Omental fat pad (tissue), 4 donors: ENCODE measurements around the gene FAM78B. TPM values are rescaled to one million over a fixed set of nuclear protein-coding genes. Genes with fewer than 3 reads are reported as not detected.

Experiments used
- ATAC-seq: fragments of 150-250 bp; one replicate; pipeline ENCODE4 v1.9.1; 2016; ENCODE audit warnings: mild to moderate bottlenecking, moderate library complexity; ENCODE audit not compliant: low FRiP score
- DNase-seq: peaks from one replicate; pipeline ENCODE4 v3.0.0-alpha.2; 2019; ENCODE audit warnings: low spot score
- total RNA-seq, 4 donors: library from RNA; depleted of rRNA; stranded (reverse); fragments of >200 nt; gene quantifications; one replicate each; pipeline ENCODE4 v1.1.0, GENCODE V29; 2016
- TF ChIP-seq, protein P1 (sequence below), 3 donors: fragments of 450-650 bp; IDR thresholded peaks; one replicate each; pipeline ENCODE4 v1.5.1; 2016 to 2017; ENCODE audit warnings: antibody characterized with exemption in 3 of 3, mild to moderate bottlenecking in 3 of 3, moderate library complexity in 2 of 3

Gene FAM78B
- total RNA-seq, 4 donors from 2014 or later = 1.1 to 2.0 (median 1.5) TPM

DNA sequence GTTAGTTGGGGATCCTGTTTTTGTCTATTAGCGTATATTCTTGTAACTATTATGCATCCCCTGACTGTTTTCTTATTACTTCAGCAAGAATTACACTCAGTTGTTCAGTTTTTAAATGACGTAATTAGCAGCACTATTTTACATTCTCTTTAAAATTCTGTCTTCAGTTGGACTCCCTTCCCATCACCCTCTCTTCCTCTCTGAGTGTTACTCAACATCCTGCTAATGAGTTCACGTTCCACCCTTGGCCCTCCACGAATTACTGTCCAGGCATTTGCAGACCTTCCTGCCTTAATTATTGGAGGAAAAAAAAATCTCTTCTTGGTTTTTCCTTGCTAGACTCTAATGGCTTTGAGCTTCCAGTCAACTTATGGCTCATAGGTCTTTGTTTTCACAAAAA, 23.6 kb upstream of the FAM78B start:
- DNase-seq = no peak
- TF ChIP-seq, protein P1, sequence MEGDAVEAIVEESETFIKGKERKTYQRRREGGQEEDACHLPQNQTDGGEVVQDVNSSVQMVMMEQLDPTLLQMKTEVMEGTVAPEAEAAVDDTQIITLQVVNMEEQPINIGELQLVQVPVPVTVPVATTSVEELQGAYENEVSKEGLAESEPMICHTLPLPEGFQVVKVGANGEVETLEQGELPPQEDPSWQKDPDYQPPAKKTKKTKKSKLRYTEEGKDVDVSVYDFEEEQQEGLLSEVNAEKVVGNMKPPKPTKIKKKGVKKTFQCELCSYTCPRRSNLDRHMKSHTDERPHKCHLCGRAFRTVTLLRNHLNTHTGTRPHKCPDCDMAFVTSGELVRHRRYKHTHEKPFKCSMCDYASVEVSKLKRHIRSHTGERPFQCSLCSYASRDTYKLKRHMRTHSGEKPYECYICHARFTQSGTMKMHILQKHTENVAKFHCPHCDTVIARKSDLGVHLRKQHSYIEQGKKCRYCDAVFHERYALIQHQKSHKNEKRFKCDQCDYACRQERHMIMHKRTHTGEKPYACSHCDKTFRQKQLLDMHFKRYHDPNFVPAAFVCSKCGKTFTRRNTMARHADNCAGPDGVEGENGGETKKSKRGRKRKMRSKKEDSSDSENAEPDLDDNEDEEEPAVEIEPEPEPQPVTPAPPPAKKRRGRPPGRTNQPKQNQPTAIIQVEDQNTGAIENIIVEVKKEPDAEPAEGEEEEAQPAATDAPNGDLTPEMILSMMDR (IDR thresholded peaks at IDR 0.05) = no peak
- ATAC-seq = no peak

- TF ChIP-seq, protein P1 (IDR thresholded peaks at IDR 0.05) = no peak
- DNase-seq (no peak), ATAC-seq (no peak)
Observed at GRCh38 chr1:166189126-166189525, 22.3 kb upstream of the FAM78B start.

GRCh38 chr1:166185526-166185925, 18.7 kb upstream of the FAM78B start:
- ATAC-seq (no peak), DNase-seq (no peak)
- TF ChIP-seq, protein P1 (IDR thresholded peaks at IDR 0.05) = no peak

DNA sequence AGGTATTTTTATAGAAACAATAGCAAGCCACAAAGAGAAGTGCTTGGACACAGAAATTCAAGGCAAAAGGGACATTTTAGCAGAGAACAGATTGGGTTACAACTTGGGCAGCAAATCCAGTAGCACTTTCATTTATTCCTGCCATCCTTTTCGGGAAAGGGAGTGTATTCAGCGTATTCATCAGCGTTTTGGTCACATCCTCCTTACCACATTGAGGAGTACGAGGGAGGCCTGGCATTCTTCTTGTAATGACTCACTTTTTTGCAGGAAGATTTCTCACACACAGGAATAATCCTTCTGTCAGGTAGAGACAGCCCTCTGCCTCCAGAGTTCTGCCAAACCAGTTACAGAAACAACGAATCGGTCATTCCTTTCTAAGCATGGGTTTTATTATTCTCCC, 18.1 kb upstream of the FAM78B start:
- TF ChIP-seq, protein P1 (IDR thresholded peaks at IDR 0.05) = no peak
- peak; percentile 93 for ATAC-seq
- no peak for DNase-seq

DNA sequence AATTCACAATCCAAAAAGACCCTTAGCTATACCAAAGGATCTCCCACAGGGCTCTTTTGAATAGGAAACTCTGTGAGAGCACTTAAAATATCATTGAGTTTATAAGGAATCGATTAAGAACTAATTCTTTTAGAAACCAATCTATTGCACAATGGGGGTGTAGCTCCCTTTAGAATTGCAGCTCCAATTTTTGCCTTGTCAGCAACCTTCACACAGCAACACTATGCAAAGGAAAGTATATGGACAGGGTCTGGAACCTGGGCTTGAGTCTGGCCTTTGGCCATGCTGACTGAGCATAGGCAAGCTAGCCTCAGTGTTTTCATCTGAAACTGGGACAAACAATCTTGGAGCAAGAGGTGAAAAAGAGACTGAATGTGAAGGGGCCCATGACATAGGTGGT, 17.2 kb upstream of the FAM78B start:
- no peak for DNase-seq
- ATAC-seq = no peak
- TF ChIP-seq, protein P1 (IDR thresholded peaks at IDR 0.05) = no peak

DNA sequence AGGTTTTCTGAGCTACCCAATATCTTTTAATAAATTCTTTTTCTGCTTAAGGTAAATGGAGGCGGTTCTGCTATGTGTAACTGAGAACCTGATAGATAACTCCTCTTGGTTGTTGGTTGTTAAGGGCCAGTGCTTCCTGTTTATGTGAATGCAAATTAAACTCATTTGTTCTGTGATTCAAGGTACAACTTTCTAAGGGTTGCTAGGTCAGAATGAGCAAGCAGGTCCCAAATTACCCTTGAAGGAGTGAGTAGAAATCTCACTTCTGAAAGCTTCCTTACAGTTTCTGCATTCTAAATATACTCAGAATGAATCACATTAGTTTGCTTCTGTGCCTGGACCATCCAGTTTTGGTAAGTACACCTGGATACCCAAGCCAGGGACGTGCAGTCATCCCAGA, 15.5 kb upstream of the FAM78B start:
- TF ChIP-seq, protein P1 (IDR thresholded peaks at IDR 0.05) = no peak
- ATAC-seq = no peak
- no peak for DNase-seq

DNA sequence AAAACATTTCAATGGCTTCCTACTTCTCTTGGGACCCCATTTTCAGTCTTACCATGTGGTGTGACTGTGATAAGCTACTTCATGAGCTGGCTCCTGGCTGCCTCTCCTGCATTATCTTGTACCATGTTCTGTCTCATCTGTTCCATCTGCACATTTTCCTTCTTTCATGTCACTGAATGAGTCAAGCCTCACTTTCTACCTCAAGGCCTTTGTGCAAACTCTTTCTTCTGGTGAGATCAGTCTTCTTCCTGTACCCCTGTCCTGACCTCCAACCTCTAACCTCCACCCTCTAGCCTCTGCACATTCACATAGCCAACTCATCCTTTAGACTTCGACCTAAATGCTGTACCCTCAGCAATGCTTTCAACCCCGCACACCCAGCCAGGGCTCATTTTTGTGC, 9.6 kb upstream of the FAM78B start:
- DNase-seq = no peak
- no peak for ATAC-seq
- TF ChIP-seq, protein P1 (IDR thresholded peaks at IDR 0.05) = no peak
